B cell (primary cell): Measurements from ENCODE around the gene FRZB. TPM values are rescaled to one million over a fixed set of nuclear protein-coding genes. Genes with fewer than 3 reads are reported as not detected.

Experiments
- ATAC-seq: fragments of 200-7000 bp; cut with Tn5 transposase; one replicate; pipeline ENCODE4 v1.10.0; 2021; ENCODE audit warnings: low read depth, mild to moderate bottlenecking, moderate number of reproducible peaks, moderate library complexity
- CTCF ChIA-PET: fragments of 350-600 bp; sonication (Branson Sonifier 250); formaldehyde crosslinking; loops from one replicate; lab custom pipeline; 2021; ENCODE audit warnings: antibody characterized with exemption, inconsistent platforms; lab: Charles Lee
- POLR2A ChIA-PET: fragments of 350-600 bp; sonication (Branson Sonifier 250); formaldehyde crosslinking; loops from one replicate; lab custom pipeline; 2021; ENCODE audit warnings: antibody characterized with exemption; lab: Charles Lee
- DNase-seq: peaks from one replicate; pipeline ENCODE4 v3.0.0; 2013
- H2AFZ ChIP-seq: 2 replicates; pipeline ENCODE4 v1.6.1; 2012; ENCODE audit warnings: mild to moderate bottlenecking, low read depth, low read length; ENCODE audit not compliant: insufficient read depth, poor library complexity, severe bottlenecking
- H3K27ac ChIP-seq, 2 donors: 1 replicate in 1 of 2; 2 replicates in 1 of 2; pipeline ENCODE4 v1.5.1; 2012 to 2013; ENCODE audit warnings: low read length in 2 of 2, mild to moderate bottlenecking in 2 of 2, moderate library complexity in 1 of 2
- H3K27me3 ChIP-seq, 4 experiments: fragments of 200-600 bp in 1 of 4; sonication (generic) in 1 of 4; replicated peaks in 1 of 4; 1 replicate in 2 of 4; 2 replicates in 2 of 4; pipeline versions ENCODE4 v1.6.1 to v1.7.0; 2013 to 2016; ENCODE audit warnings: low read length in 3 of 4, mild to moderate bottlenecking in 2 of 4, mixed read lengths in 1 of 4, moderate library complexity in 1 of 4; ENCODE audit not compliant: insufficient read depth in 4 of 4, control insufficient read depth in 3 of 4; ENCODE audit errors: control extremely low read depth in 1 of 4
- H3K36me3 ChIP-seq, 2 experiments: replicated peaks in 1 of 2; 1 replicate in 1 of 2; 2 replicates in 1 of 2; pipeline versions ENCODE4 v1.6.1 to v1.7.1; 2013; ENCODE audit warnings: low read length in 1 of 2; ENCODE audit not compliant: insufficient read depth in 2 of 2, control insufficient read depth in 1 of 2; ENCODE audit errors: control extremely low read depth in 1 of 2, extremely low read depth in 1 of 2
- H3K4me1 ChIP-seq, 2 donors: fragments of 200-600 bp in 1 of 2; sonication (generic) in 1 of 2; 1 replicate in 1 of 2; 2 replicates in 1 of 2; pipeline versions ENCODE4 v1.5.1 to v1.6.1; 2013 to 2017; ENCODE audit warnings: low read length in 2 of 2; ENCODE audit not compliant: control insufficient read depth in 2 of 2, insufficient read depth in 2 of 2
- H3K4me2 ChIP-seq: replicated peaks from 2 replicates; pipeline ENCODE3; 2012; ENCODE audit warnings: mild to moderate bottlenecking, low read depth, low read length; ENCODE audit not compliant: poor library complexity, severe bottlenecking
- H3K4me3 ChIP-seq, 5 experiments: fragments of 200-600 bp in 1 of 5; sonication (generic) in 1 of 5; 1 replicate in 3 of 5; 2 replicates in 2 of 5; pipeline versions ENCODE4 v1.5.1 to v1.7.0; 2011 to 2016; ENCODE audit warnings: low read length in 4 of 5, mild to moderate bottlenecking in 4 of 5, low read depth in 2 of 5, control low read depth in 1 of 5, moderate library complexity in 1 of 5; ENCODE audit not compliant: insufficient read depth in 1 of 5; ENCODE audit errors: control extremely low read depth in 1 of 5, extremely low read depth in 1 of 5
- H3K79me2 ChIP-seq: fragments of 200-600 bp; sonication (generic); one replicate; pipeline ENCODE4 v1.6.0; 2016; ENCODE audit warnings: low read length; ENCODE audit not compliant: control insufficient read depth, insufficient read depth
- H3K9ac ChIP-seq: fragments of 200-600 bp; sonication (generic); 2 replicates; pipeline ENCODE4 v1.6.1; 2017; ENCODE audit warnings: mild to moderate bottlenecking, low read length, moderate library complexity
- H3K9me3 ChIP-seq, 3 donors: one replicate each; pipeline versions ENCODE4 v1.6.1 to v1.7.1; 2013; ENCODE audit warnings: low read length in 2 of 3; ENCODE audit not compliant: control insufficient read depth in 2 of 3, insufficient read depth in 1 of 3; ENCODE audit errors: control extremely low read depth in 1 of 3
- H4K20me1 ChIP-seq: 2 replicates; pipeline ENCODE4 v1.6.0; 2012; ENCODE audit warnings: mild to moderate bottlenecking, low read length; ENCODE audit not compliant: insufficient read depth, control insufficient read depth, poor library complexity, severe bottlenecking
- H3K27ac Mint-ChIP-seq: one replicate; pipeline ENCODE4 v1.8.0; 2021; ENCODE audit warnings: mixed read lengths
- H3K27me3 Mint-ChIP-seq: one replicate; pipeline ENCODE4 v1.8.0; 2021; ENCODE audit warnings: mixed read lengths
- H3K4me1 Mint-ChIP-seq: one replicate; pipeline ENCODE4 v1.8.0; 2021; ENCODE audit warnings: mixed read lengths
- H3K4me3 Mint-ChIP-seq: one replicate; pipeline ENCODE4 v1.8.0; 2021; ENCODE audit warnings: mixed read lengths
- H3K9me3 Mint-ChIP-seq: one replicate; pipeline ENCODE4 v1.8.0; 2022; ENCODE audit warnings: mixed read lengths; ENCODE audit not compliant: insufficient read depth
- EZH2 ChIP-seq: IDR thresholded peaks from 2 replicates; pipeline ENCODE4 v1.6.1; 2012; ENCODE audit warnings: borderline replicate concordance, low read depth, mild to moderate bottlenecking, moderate library complexity, low read length; ENCODE audit not compliant: insufficient read depth, poor library complexity, severe bottlenecking
- WGBS: methylation state at CpG from one replicate; pipeline ENCODE4 v1.1.5; 2013; ENCODE audit warnings: missing lambda C conversion rate; ENCODE audit not compliant: insufficient coverage; 5-methylcytosine and 5-hydroxymethylcytosine counted together
- intact Hi-C: fragments of 100-400 bp; cut with micrococcal nuclease; formaldehyde crosslinking; loops from one replicate; pipeline ENCODE4 v1.10.0; 2022
- polyA plus RNA-seq: library from polyadenylated mRNA; depleted of rRNA; stranded (reverse); fragments of >200 nt; gene quantifications from 2 replicates; pipeline ENCODE4 v1.2.3, GENCODE V29; 2012
- total RNA-seq, 2 donors: library from RNA; stranded (reverse); fragments of 120-200 nt in 1 of 2; gene quantifications; 1 replicate in 1 of 2; 2 replicates in 1 of 2; pipeline versions ENCODE4 v1.2.3 to v1.2.4, GENCODE V29; 2013 to 2022
- TF ChIP-seq, protein P1 (sequence below): fragments of 200-600 bp; IDR thresholded peaks from one replicate; pipeline ENCODE4 v1.8.0; 2022; ENCODE audit warnings: antibody characterized with exemption, mild to moderate bottlenecking

FRZB gene
- total and polyA plus RNA-seq, 2 donors (not counting 1 experiment from before 2014, with no cell fraction given): 0.27 TPM; not detected in 1

DNA sequence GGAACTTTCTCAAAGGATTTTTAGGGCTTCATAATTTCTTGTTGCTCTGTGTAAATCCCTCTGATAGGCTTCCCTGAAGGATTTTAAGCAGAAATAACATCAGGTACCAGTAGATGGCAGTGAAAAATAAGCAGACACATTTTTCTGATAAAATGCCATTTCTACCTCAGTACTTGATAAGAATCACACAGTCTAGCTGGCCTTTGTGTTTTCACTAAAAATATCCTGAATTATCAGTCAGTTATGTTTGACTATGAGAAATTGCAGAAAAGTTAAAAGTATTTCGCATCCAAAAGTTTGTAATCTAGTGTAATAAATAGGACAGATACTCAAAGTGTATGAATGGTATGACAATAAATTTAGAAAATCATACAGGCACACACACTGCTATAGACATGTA is 81.7 kb downstream of the FRZB start:
- H4K20me1 ChIP-seq: no peaks in the 10 kb centered on the region
- intact Hi-C loops: loop anchor here (10.0 kb wide), 1 partner anchor 200 kb away; no protein-coding TSS in a partner anchor
- no peaks in the 10 kb centered on the region for H3K9me3 Mint-ChIP-seq
- H3K9ac ChIP-seq: no peak overlapping the region
- H3K27me3 ChIP-seq: no peaks in the 10 kb centered on the region
- WGBS: no CpG with 5 or more reads among the region's 1 CpG
- DNase-seq (no peak), ATAC-seq (no peak)
- CTCF ChIA-PET: interaction anchor here (0.9 to 1.3 kb wide), 2 partner anchors 11 to 195 kb away, joined by 3 to 4 read pairs; no protein-coding TSS in a partner anchor
- H3K27ac Mint-ChIP-seq: no peak overlapping the region
- no peak overlapping the region for H3K4me2 ChIP-seq
- H3K4me1 ChIP-seq: no peaks in the 10 kb centered on the region
- no peak overlapping the region for H2AFZ ChIP-seq
- no peak overlapping the region for H3K4me3 ChIP-seq
- peaks cover 0 to 13% of the 10 kb centered on the region in 2 experiments for H3K36me3 ChIP-seq
- no peak for TF ChIP-seq EZH2
- TF ChIP-seq, protein P1, sequence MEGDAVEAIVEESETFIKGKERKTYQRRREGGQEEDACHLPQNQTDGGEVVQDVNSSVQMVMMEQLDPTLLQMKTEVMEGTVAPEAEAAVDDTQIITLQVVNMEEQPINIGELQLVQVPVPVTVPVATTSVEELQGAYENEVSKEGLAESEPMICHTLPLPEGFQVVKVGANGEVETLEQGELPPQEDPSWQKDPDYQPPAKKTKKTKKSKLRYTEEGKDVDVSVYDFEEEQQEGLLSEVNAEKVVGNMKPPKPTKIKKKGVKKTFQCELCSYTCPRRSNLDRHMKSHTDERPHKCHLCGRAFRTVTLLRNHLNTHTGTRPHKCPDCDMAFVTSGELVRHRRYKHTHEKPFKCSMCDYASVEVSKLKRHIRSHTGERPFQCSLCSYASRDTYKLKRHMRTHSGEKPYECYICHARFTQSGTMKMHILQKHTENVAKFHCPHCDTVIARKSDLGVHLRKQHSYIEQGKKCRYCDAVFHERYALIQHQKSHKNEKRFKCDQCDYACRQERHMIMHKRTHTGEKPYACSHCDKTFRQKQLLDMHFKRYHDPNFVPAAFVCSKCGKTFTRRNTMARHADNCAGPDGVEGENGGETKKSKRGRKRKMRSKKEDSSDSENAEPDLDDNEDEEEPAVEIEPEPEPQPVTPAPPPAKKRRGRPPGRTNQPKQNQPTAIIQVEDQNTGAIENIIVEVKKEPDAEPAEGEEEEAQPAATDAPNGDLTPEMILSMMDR: peak; percentile 21
- H3K27me3 Mint-ChIP-seq: no peaks in the 10 kb centered on the region
- no peak overlapping the region for H3K27ac ChIP-seq
- no peak overlapping the region for H3K4me3 Mint-ChIP-seq
- H3K79me2 ChIP-seq: no peaks in the 10 kb centered on the region
- H3K4me1 Mint-ChIP-seq: no peaks in the 10 kb centered on the region
- H3K9me3 ChIP-seq: peaks cover 0 to 3% (median 0%) of the 10 kb centered on the region in 3 donors
- POLR2A ChIA-PET: no interaction called here

DNA sequence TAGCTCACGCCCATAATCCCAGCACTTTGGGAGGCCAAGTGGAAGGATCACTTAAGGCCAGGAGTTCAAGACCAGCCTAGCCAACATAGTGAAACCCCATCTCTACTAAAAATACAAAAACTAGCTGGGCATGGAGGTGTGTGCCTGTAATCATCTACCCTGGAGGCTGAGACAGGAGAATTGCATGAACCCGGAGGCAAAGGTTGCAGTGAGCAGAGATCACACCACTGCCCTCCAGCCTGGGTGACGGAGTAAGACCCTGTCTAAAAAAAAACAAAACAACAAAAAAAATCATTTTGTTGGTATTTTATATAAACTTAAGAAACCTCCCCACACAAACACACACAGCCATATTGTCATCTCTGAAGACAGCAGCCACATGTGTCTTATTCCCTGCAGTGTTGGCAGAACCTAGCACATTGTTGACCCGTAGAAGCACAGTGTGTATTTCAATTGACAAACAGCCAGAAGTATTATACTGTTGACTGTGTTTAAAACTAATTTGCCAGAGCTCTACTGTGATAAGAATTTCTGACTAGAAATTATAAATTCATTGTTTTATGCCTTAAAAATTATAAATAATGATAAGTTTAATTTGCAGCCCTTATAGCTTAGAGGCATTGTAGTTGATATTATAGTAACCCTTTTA is 82.3 kb downstream of the FRZB start:
- intact Hi-C loops: loop anchor here (10.0 kb wide), 1 partner anchor 201 kb away; no protein-coding TSS in a partner anchor
- Histone ChIP-seq H3K9me3 (peaks cover 0 to 3% (median 1%) of the 10 kb centered on the region in 3 donors), H3K27ac (no peak overlapping the region), H2AFZ (no peak overlapping the region), H3K36me3 (peaks cover 3 to 15% of the 10 kb centered on the region in 2 experiments), H3K4me1 (no peaks in the 10 kb centered on the region), H4K20me1 (no peaks in the 10 kb centered on the region), H3K27me3 (no peaks in the 10 kb centered on the region), H3K4me3 (no peak overlapping the region), H3K9ac (no peak overlapping the region), H3K79me2 (no peaks in the 10 kb centered on the region), H3K4me2 (no peak overlapping the region)
- Mint-ChIP-seq H3K9me3 (no peaks in the 10 kb centered on the region), H3K4me3 (no peak overlapping the region), H3K27me3 (no peaks in the 10 kb centered on the region), H3K4me1 (no peaks in the 10 kb centered on the region), H3K27ac (no peak overlapping the region)
- ChIA-PET CTCF (interaction anchor here (0.9 kb wide), 1 partner anchor 11 kb away, joined by 4 read pairs; no protein-coding TSS in a partner anchor), POLR2A (no interaction called here)
- ATAC-seq (no peak), DNase-seq (no peak)
- no CpG with 5 or more reads among the region's 4 CpGs for WGBS
- TF ChIP-seq, protein P1: no peak
- no peak for TF ChIP-seq EZH2
